GM23338 (cell line): Measurements from ENCODE around the gene ZBP1. TPM values are rescaled to one million over a fixed set of nuclear protein-coding genes. Genes with fewer than 3 reads are reported as not detected.

Experiments used
- ATAC-seq: fragments of 200-7000 bp; cut with Tn5 transposase; 3 replicates; pipeline ENCODE4 v1.9.1; 2020
- DNase-seq: peaks from one replicate; pipeline ENCODE4 v3.0.0-alpha.2; 2015; ENCODE audit warnings: low spot score
- H2AFZ ChIP-seq: fragments of 200-600 bp; sonication (generic); 2 replicates; pipeline ENCODE4 v1.8.0; 2016; ENCODE audit warnings: antibody characterized with exemption, mild to moderate bottlenecking, moderate library complexity
- H3F3A ChIP-seq: fragments of 200-600 bp; sonication (generic); replicated peaks from 2 replicates; pipeline ENCODE4 v1.8.0; 2017; ENCODE audit warnings: antibody characterized with exemption, mixed run types, low read depth
- H3K27ac ChIP-seq: fragments of 200-600 bp; sonication (generic); 2 replicates; pipeline ENCODE4 v1.6.1; 2016; ENCODE audit warnings: low read depth
- H3K27me3 ChIP-seq: fragments of 200-600 bp; sonication (generic); 2 replicates; pipeline ENCODE4 v1.8.0; 2016; ENCODE audit warnings: mild to moderate bottlenecking, mixed run types, moderate library complexity; ENCODE audit not compliant: insufficient read depth
- H3K36me3 ChIP-seq: fragments of 200-600 bp; sonication (generic); 2 replicates; pipeline ENCODE4 v1.8.0; 2016; ENCODE audit warnings: mild to moderate bottlenecking; ENCODE audit not compliant: insufficient read depth
- H3K4me1 ChIP-seq: fragments of 200-600 bp; sonication (generic); 2 replicates; pipeline ENCODE4 v1.8.0; 2016; ENCODE audit warnings: mild to moderate bottlenecking, moderate library complexity; ENCODE audit not compliant: insufficient read depth
- H3K4me2 ChIP-seq: fragments of 200-600 bp; sonication (generic); 2 replicates; pipeline ENCODE4 v1.7.1; 2017; ENCODE audit warnings: mixed run types
- H3K4me3 ChIP-seq: fragments of 200-600 bp; sonication (generic); 2 replicates; pipeline ENCODE4 v1.6.1; 2016; ENCODE audit warnings: mixed run types
- H3K79me2 ChIP-seq: fragments of 200-600 bp; sonication (generic); replicated peaks from 2 replicates; pipeline ENCODE4 v1.8.0; 2017; ENCODE audit warnings: mild to moderate bottlenecking; ENCODE audit not compliant: insufficient read depth
- H3K9me2 ChIP-seq: fragments of 200-600 bp; sonication (generic); 2 replicates; pipeline ENCODE4 v1.8.0; 2017; ENCODE audit not compliant: insufficient read depth
- H4K20me1 ChIP-seq: fragments of 200-600 bp; sonication (generic); replicated peaks from 2 replicates; pipeline ENCODE4 v1.8.0; 2017; ENCODE audit warnings: mild to moderate bottlenecking; ENCODE audit not compliant: insufficient read depth
- H3K27ac Mint-ChIP-seq: 2 replicates; pipeline ENCODE4 v1.8.0; 2020; ENCODE audit warnings: inconsistent platforms, mild to moderate bottlenecking, moderate library complexity, mixed read lengths
- H3K27me3 Mint-ChIP-seq: 3 replicates; pipeline ENCODE4 v1.8.0; 2022; ENCODE audit warnings: low read depth, mild to moderate bottlenecking, moderate library complexity, mixed read lengths, inconsistent platforms; ENCODE audit not compliant: insufficient read depth, poor library complexity
- H3K36me3 Mint-ChIP-seq: 3 replicates; pipeline ENCODE4 v1.8.0; 2021; ENCODE audit warnings: low read depth, mild to moderate bottlenecking, inconsistent platforms, moderate library complexity, mixed read lengths
- H3K4me1 Mint-ChIP-seq: 3 replicates; pipeline ENCODE4 v1.8.0; 2020; ENCODE audit warnings: mild to moderate bottlenecking, inconsistent platforms, mixed read lengths
- H3K4me3 Mint-ChIP-seq: 3 replicates; pipeline ENCODE4 v1.8.0; 2021; ENCODE audit warnings: moderate library complexity, mild to moderate bottlenecking, inconsistent platforms, mixed read lengths
- H3K9me3 Mint-ChIP-seq: 3 replicates; pipeline ENCODE4 v1.8.0; 2020; ENCODE audit warnings: moderate library complexity, mild to moderate bottlenecking, inconsistent platforms, mixed read lengths
- CREB1 ChIP-seq: fragments of 250-450 bp; sonication (Bioruptor Pico); IDR thresholded peaks from 2 replicates; pipeline ENCODE4 v1.5.0; 2020; ENCODE audit warnings: low read depth, mild to moderate bottlenecking, moderate library complexity
- CTCF ChIP-seq, 2 experiments: fragments of 200-600 bp in 1 of 2; sonication (generic) in 1 of 2; conservative IDR thresholded peaks; 2 replicates each; pipeline versions ENCODE4 v1.5.1 to v1.6.1; 2016 to 2017; ENCODE audit warnings: antibody characterized with exemption in 2 of 2, low read depth in 2 of 2, mild to moderate bottlenecking in 2 of 2, moderate library complexity in 1 of 2
- ETS1 ChIP-seq: IDR thresholded peaks from 2 replicates; pipeline ENCODE4 v1.6.1; 2016; ENCODE audit warnings: antibody characterized with exemption
- EZH2 ChIP-seq: fragments of 200-600 bp; sonication (generic); IDR thresholded peaks from one replicate; pipeline ENCODE4 v1.8.0; 2017; ENCODE audit warnings: antibody characterized with exemption, mild to moderate bottlenecking, low read depth; ENCODE audit not compliant: unreplicated experiment
- EZH2phosphoT487 ChIP-seq: fragments of 200-600 bp; sonication (generic); IDR thresholded peaks from one replicate; pipeline ENCODE4 v1.8.1; 2018; ENCODE audit warnings: antibody characterized with exemption; ENCODE audit not compliant: unreplicated experiment
- JUNB ChIP-seq: IDR thresholded peaks from one replicate; pipeline ENCODE4 v1.6.1; 2016; ENCODE audit warnings: antibody characterized with exemption; ENCODE audit not compliant: unreplicated experiment
- NANOG ChIP-seq: IDR thresholded peaks from 2 replicates; pipeline ENCODE4 v1.6.1; 2016; ENCODE audit warnings: antibody characterized with exemption, borderline replicate concordance
- POLR2AphosphoS5 ChIP-seq: IDR thresholded peaks from 2 replicates; pipeline ENCODE4 v1.6.1; 2016; ENCODE audit warnings: antibody characterized with exemption, low read depth
- REST ChIP-seq: IDR thresholded peaks from one replicate; pipeline ENCODE4 v1.6.1; 2018; ENCODE audit warnings: antibody characterized with exemption; ENCODE audit not compliant: unreplicated experiment
- STAT1 ChIP-seq: IDR thresholded peaks from one replicate; pipeline ENCODE4 v1.6.1; 2016; ENCODE audit warnings: antibody characterized with exemption; ENCODE audit not compliant: unreplicated experiment
- ZNF114 ChIP-seq: fragments of 250-450 bp; sonication (Bioruptor Pico); IDR thresholded peaks from 2 replicates; pipeline ENCODE4 v1.5.0; 2020; ENCODE audit warnings: mild to moderate bottlenecking, moderate library complexity
- ZNF331 ChIP-seq: fragments of 250-450 bp; sonication (Bioruptor Pico); IDR thresholded peaks from 2 replicates; pipeline ENCODE4 v1.5.0; 2020; ENCODE audit warnings: low read depth, mild to moderate bottlenecking, moderate library complexity
- ZNF462 ChIP-seq: fragments of 250-450 bp; sonication (Bioruptor Pico); IDR thresholded peaks from 2 replicates; pipeline ENCODE4 v1.5.0; 2020; ENCODE audit warnings: mild to moderate bottlenecking, moderate library complexity
- polyA plus RNA-seq: library from polyadenylated mRNA; unstranded; fragments of >200 nt; fragmentation: Nextera tagmentation; extraction: Ambion mirVana; gene quantifications from 2 replicates; pipeline ENCODE4 v1.2.1, GENCODE V29; 2016
- total RNA-seq: library from RNA; depleted of rRNA; stranded (reverse); fragments of >200 nt; shearing (Covaris generic); gene quantifications from 2 replicates; pipeline ENCODE4 v1.2.3, GENCODE V29; 2014

Gene ZBP1
- total and polyA plus RNA-seq, 2 experiments from 2014 or later = not detected

- TF ChIP-seq ETS1 (no peak), POLR2AphosphoS5 (no peak), STAT1 (no peak), EZH2 (no peak), JUNB (no peak), ZNF331 (no peak), ZNF114 (CRISPR knock-in tag) (no peak), EZH2phosphoT487 (no peak), REST (no peak), CTCF (conservative IDR thresholded peaks at IDR 0.05; ENCODE audit: low read depth in 2 of 2) (no peak), NANOG (no peak), ZNF462 (CRISPR knock-in tag) (no peak), CREB1 (no peak)
- peaks cover 26% of the 10 kb centered on the region for H3K79me2 ChIP-seq
- no peaks in the 10 kb centered on the region for H3K9me2 ChIP-seq
- no peaks in the 10 kb centered on the region for H3K36me3 ChIP-seq
- Mint-ChIP-seq H3K4me1 (peaks cover 33% of the 10 kb centered on the region), H3K9me3 (no peaks in the 10 kb centered on the region), H3K27me3 (peaks cover 13% of the 10 kb centered on the region), H3K36me3 (peaks cover 20% of the 10 kb centered on the region), H3K27ac (no peak overlapping the region), H3K4me3 (no peak overlapping the region)
- H3K4me2 ChIP-seq = no peak overlapping the region
- H4K20me1 ChIP-seq = peaks cover 5% of the 10 kb centered on the region; the same call in 1 of the 2 replicates
- H3K27me3 ChIP-seq = no peaks in the 10 kb centered on the region
- H3K27ac ChIP-seq = no peak overlapping the region
- H3K4me3 ChIP-seq = no peak overlapping the region
- peaks cover 4% of the 10 kb centered on the region; the same call in 1 of the 2 replicates for H3F3A ChIP-seq
- H2AFZ ChIP-seq = no peak overlapping the region
- no peaks in the 10 kb centered on the region; the same call in 1 of the 2 replicates for H3K4me1 ChIP-seq
- no peak for DNase-seq
- ATAC-seq = no peak
Measured at GRCh38 chr20:57658833-57659516, 38.7 kb upstream of the ZBP1 start.
